GM18502 (cell line): Measurements from ENCODE around the gene KLHL25.

Source experiments
- ATAC-seq: cut with Tn5 transposase; IDR thresholded peaks from one replicate; pipeline ENCODE4 v1.9.1; 2021; ENCODE audit warnings: mild to moderate bottlenecking; ENCODE audit not compliant: unreplicated experiment, poor library complexity

KLHL25 gene

GRCh38 chr15:85778107-85778776 is 16.5 kb downstream of the KLHL25 start:
- no peak for ATAC-seq

GRCh38 chr15:85777250-85778106 is 17.2 kb downstream of the KLHL25 start:
- no peak for ATAC-seq

GRCh38 chr15:85773970-85774369 is 20.8 kb downstream of the KLHL25 start:
- no peak for ATAC-seq

- ATAC-seq: no peak
Measured at GRCh38 chr15:85773249-85773648, 21.5 kb downstream of the KLHL25 start.

DNA sequence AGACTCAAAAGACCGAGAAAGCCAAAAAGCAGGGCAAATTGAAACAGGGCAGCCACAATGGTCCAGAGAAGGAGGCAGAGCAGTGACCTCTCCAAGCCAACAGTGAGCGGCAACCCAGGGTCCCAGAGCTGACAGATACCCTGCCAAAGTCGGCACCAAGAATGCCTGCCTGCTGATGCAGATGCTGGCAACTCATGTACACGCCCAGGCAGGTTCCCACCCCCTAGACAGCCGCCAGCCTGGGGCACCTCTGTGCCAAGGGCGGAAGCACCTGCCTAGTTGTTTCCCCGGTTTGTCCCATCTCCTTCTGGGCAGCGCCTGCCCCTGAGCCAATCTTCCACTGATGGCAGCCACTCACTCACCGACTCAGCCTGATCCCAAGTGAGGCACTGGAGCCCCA is 22.1 kb downstream of the KLHL25 start:
- no peak for ATAC-seq

DNA sequence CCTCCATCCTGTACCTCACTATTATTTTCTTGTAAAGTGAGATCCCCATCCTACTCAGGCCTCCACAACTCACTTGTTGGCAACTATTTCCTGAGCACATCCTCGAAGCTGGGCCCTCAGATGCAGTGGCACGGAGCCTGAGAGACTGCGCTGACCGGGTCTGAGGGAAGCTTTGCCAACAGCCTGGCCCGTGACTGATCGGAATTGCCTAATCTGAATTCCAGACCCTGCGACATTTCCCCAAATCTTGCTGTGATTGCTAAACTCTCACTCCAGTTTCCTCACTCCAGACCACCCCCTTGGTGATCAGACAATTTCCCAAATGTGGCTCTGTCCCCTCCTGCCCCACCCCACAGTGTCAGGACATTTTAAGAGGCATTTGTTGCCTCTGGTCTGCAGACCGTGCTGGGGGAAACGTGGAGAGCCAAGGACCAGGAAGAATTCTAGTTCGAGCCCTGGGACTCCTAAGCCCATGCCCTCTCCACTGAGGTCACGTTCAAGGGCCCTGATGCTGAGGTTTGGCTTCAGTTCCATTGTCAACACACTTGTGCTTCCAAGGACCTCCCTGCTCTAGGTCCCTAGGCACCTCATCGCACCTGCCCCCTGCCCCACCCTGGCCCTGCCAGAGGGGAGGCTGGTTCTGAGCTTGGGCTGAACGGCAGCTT is 22.8 kb downstream of the KLHL25 start:
- ATAC-seq: no peak

DNA sequence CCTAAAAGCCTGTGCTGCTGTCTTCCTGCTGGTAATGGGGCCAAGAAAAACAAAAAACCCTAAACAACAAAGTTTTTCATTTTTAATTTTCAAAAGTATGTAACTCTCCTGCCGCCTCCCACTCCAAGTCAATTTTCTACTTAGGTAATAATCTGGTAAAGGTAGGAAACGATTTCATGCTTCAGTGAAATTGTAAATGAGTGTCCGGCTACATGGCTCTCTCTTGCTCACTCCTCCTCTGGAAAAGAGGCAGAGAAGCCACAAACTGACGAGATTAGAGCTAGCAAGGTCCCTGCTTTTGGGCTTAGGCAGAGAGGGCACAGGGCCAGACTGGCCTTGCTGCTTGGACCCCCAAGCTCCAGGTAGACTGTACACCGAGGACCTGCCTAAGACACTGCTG is 23.5 kb downstream of the KLHL25 start:
- no peak for ATAC-seq

DNA sequence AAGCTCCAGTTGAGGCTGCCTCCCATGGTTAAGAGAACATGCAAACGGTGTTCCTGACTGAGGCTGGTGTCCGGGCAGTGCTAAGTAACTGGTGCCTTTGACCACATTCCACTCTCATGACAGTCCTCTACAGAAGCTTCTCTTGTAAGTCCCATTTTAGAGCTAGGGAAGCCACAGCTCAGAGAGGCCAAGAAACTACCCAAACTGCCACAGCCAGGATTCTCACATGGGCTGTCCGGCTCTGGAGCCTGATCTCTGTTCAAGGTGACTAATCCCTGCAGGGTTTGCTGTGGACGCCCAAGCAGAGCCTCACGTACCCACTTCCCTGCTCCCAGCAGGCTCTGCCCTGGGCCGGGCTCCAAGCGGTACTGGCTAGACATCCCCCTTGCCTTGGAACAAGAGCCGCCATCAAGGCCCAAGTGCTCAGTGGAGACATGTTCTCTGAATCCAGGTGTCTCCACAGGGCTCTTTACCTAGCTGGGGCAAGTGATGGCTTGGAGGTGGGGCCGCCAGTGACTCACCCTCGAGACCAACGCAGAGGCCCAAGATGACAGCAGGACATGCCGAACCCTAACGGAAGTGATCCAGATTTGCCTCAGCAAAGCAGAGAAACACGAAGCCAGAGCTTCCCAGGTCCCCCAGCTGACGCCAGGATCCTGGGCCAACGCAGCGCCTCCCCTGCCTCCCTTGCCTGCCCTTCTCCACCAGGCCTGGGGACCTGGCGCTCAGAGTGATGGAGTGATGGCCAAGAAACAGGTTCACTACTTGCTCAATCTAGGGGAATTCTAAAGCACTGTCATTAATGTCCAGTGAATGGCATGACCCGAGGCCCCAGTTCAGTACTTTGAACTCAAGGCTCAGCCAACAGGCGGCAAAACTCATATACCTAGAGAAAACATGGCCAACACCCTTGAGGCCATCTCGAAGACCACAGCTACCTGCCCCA is 24.4 kb downstream of the KLHL25 start:
- no peak for ATAC-seq

DNA sequence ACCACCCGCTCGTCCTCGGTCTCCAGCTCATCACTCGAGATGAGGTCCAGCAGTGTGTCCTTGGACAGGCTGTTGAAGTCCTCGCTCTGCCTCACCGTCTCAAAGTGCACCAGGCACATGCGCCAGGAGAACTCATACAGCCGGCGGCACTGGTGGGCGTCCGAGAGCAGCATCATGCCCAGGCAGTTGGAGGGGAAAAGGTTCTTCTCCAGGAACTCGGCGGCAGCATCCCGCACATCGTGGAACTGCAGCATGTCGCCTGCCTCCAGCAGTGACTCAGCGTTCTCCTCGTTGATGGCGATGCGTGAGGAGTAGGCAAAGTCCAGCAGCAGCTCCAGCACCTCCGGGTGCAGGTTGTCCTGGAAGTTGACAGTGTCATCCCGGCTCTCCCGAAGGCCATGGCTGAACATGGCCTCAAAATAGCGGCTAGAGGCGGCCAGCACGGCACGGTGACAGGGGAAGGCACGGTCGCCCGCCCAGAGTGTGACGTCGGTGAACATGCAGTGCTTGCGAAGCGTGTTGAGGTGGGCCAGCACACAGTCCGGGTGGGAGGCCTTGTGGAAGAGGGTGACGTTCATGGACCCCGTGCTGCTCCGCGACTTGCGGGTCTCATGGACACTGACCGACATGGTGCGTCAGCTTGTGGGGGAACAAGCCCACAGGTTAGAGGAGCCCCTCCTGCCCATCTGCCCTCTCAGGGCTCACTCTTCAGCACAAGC is 25.4 kb downstream of the KLHL25 start:
- ATAC-seq: no peak

GRCh38 chr15:85768595-85769168 is 26.0 kb downstream of the KLHL25 start:
- ATAC-seq: no peak

- ATAC-seq: no peak
Measured at GRCh38 chr15:85767785-85768529, 26.8 kb downstream of the KLHL25 start.

GRCh38 chr15:85766001-85766831 is 28.5 kb downstream of the KLHL25 start:
- ATAC-seq: no peak

GRCh38 chr15:85764649-85765277 is 30.0 kb downstream of the KLHL25 start:
- ATAC-seq: peak; percentile 48

DNA sequence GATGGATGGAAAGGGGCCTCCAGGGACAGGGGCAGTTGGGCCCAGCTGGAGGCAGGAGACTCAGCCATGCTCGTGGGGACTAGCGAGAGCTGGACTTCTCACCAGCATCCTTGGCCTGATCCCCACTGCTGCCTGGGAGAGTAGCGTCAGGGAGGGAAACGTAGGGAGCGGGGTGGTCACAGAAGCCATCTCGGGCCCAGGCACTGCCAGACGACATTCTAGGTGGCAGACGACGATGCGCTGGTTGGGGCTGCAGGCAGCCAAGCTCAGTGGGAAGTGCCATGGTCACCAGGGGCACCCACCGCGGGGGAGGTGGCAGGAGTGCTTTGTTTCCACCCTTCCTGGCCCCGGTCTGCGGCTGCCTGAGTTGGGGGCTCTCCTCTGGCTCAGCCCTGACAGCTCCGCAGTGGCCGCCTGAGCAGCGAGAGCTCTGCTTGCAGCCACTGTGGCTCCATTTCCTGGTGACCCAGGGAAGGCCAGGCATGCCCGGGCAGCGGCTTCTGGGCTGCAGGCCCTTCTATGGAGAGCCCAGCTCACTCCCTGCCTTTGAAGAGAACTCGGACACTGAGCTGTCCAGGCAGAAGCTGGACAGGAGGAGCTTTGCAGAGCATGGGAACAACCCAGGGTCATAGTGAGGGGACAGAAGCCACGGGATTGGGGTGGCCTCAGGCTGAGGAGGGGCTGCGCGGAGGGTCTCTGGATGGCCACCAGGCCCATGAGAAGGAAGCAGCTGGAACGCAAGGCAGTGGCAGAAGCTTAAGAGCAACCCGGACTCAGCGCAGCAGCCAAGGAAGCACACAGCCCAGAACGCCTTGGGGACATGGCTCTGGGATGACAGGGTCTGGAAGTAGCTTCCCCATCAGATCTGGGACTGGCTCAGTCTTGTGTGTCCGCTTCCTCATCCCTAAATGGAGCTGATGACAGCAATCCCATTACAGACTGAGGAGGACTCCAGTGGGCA is 30.8 kb downstream of the KLHL25 start:
- no peak for ATAC-seq

DNA sequence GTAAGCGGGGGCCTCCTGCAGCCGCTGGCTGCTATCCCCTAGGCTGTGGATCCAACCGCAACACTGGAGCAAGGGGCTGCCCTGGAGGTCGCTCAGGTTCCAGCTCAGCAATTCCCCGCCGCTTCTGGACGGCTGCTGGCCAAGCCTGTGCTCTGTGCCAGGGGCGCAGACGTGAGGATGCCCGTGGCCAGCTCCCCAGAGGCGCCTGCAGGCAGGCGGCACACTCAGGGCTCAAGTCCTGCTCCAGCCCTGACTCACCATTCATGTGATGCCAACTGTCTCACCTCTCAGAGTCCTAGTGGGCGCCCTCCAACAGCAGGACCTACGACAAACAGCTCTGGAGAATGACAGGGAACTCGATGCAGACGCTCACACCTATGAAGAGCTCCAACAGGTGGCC is 31.6 kb downstream of the KLHL25 start:
- ATAC-seq: no peak

- no peak for ATAC-seq
Measured at GRCh38 chr15:85762756-85763127, 32.0 kb downstream of the KLHL25 start.
